ENCODE data around the gene LBH. TPM values are rescaled to one million over a fixed set of nuclear protein-coding genes. Genes with fewer than 3 reads are reported as not detected.

The LBH gene
- total and polyA plus RNA-seq, 11 donors: 54.2 to 226 (median 166) TPM

- Histone ChIP-seq H3K9me3 (peaks cover 0 to 7% (median 0%) of the 10 kb centered on the region in 12 donors), H3K27me3 (no peaks in the 10 kb centered on the region), H3K36me3 (no peaks in the 10 kb centered on the region), H3K4me1 (peaks cover 0 to 42% (median 20%) of the 10 kb centered on the region in 12 donors), H3K4me3 (no peak overlapping the region), H3K27ac (no peak overlapping the region)
- DNase-seq (no peak), ATAC-seq (no peak)
- TF ChIP-seq POLR2A (IDR thresholded peaks at IDR 0.05) (no peak), CTCF (IDR thresholded peaks at IDR 0.05) (no peak)
- intact Hi-C loops (cut with DNase I): no loop called here
- 62 to 66% (median 65%) methylated on average over 5 of the region's 5 CpGs for WGBS, 4 donors
These were observed 38.4 kb downstream of the LBH start for GRCh38 chr2:30269771-30270145.

DNA sequence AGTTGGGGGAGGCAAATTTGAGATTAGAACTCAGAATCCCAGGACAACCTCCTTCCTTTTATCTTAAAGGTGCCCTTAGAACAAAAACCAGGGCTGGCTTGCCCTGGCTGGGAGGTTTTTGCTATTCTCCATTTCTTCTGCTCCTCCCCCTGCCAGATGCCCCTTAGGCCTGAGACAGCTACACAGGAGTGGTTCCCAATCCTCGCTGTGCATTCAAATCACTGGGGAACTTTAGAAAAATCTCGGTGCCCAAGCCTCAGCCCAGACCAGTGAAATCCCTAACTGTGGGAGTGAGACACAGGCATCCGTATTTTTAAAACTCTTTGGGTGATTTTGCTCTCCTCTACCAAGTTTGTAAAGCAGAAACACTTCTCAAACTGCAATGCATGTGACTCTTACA is 38.8 kb downstream of the LBH start:
- TF ChIP-seq POLR2A (IDR thresholded peaks at IDR 0.05) (no peak), CTCF (IDR thresholded peaks at IDR 0.05) (no peak)
- Histone ChIP-seq H3K36me3 (no peaks in the 10 kb centered on the region), H3K9me3 (peaks cover 0 to 3% (median 0%) of the 10 kb centered on the region in 12 donors), H3K27me3 (no peaks in the 10 kb centered on the region), H3K27ac (no peak overlapping the region), H3K4me3 (no peak overlapping the region), H3K4me1 (peaks cover 0 to 46% (median 24%) of the 10 kb centered on the region in 12 donors)
- 74 to 90% (median 88%) methylated on average over 3 of the region's 3 CpGs for WGBS, 4 donors
- ATAC-seq (no peak), DNase-seq (no peak)
- intact Hi-C loops (cut with DNase I): no loop called here

DNA sequence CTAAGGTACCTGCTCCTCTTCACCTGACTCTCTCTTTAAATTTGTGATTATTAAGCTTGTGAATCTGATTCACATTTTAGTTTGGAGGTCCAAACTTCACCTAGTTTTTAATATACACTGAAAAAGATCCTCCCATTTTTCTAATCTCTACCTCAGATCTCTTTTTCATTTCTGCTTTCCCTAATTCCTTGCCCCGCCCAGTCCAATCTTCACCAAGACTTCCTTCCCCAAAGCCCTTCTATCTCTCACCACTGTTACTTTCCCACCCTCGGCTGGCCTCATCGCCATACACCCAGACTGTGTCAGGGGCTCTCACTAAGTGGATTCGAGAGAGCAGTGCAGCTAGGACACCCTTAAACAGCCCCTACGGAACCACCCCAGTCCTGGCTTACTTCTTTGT is 40.0 kb downstream of the LBH start:
- Histone ChIP-seq H3K27me3 (no peaks in the 10 kb centered on the region), H3K9me3 (no peaks in the 10 kb centered on the region), H3K36me3 (no peaks in the 10 kb centered on the region), H3K4me1 (peaks cover 0 to 42% (median 16%) of the 10 kb centered on the region in 12 donors), H3K4me3 (no peak overlapping the region), H3K27ac (no peak overlapping the region)
- ATAC-seq: no peak
- 90 to 97% (median 93%) methylated on average over 5 of the region's 5 CpGs for WGBS, 4 donors
- intact Hi-C loops (cut with DNase I): no loop called here
- TF ChIP-seq POLR2A (IDR thresholded peaks at IDR 0.05) (no peak), CTCF (IDR thresholded peaks at IDR 0.05) (no peak)
- DNase-seq: no peak

- no peaks in the 10 kb centered on the region for H3K9me3 ChIP-seq
- H3K27me3 ChIP-seq: no peaks in the 10 kb centered on the region
- ATAC-seq (no peak), DNase-seq (no peak)
- no peak overlapping the region for H3K27ac ChIP-seq
- TF ChIP-seq POLR2A (IDR thresholded peaks at IDR 0.05) (no peak), CTCF (IDR thresholded peaks at IDR 0.05) (no peak)
- no peaks in the 10 kb centered on the region for H3K36me3 ChIP-seq
- H3K4me1 ChIP-seq: peaks cover 0 to 38% (median 11%) of the 10 kb centered on the region in 12 donors
- intact Hi-C loops (cut with DNase I): no loop called here
- H3K4me3 ChIP-seq: no peak overlapping the region
- WGBS, 4 donors: 94 to 98% (median 95%) methylated on average over 7 to 8 of the region's 8 CpGs
These were observed 41.0 kb downstream of the LBH start for GRCh38 chr2:30272286-30272685.
